8988T (cell line): ENCODE results near the gene SLC2A5.

ENCODE experiments used
- DNase-seq: peaks from one replicate; pipeline ENCODE4 v3.0.0; 2011

The SLC2A5 gene

DNA sequence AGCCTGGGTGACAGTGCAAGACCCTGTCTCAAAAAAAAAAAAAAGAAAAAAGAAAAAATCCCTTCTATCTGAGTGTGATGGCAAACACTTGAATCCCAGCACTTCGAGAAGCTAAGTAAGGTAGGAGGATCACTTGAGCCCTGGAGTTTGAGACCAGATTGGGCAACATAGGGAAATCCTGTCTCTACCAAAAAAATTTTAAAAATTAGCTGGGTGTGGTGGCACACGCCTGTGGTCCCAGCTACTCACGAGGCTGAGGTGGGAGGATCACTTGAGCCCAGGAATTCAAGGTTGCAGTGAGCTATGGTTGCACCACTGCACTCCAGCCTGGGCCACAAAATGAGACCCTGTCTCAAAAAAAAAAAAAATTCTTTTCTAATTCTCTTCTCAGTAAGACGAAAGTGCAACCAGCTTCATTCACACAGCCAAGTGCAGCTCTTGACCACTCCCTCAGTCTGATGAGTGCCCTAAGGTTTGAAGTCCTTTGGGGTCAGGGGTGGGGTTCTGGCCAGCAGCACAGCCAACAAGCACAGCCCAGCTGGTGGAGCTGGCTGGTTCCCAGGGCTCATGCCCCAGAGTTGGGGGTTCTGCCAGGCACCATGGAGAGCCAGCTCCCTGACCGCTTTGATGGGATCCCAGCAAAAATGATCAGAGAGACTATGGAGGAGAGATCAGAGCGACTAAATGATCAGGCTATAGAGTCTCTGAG is 8.0 kb downstream of the SLC2A5 start:
- no peak for DNase-seq

DNA sequence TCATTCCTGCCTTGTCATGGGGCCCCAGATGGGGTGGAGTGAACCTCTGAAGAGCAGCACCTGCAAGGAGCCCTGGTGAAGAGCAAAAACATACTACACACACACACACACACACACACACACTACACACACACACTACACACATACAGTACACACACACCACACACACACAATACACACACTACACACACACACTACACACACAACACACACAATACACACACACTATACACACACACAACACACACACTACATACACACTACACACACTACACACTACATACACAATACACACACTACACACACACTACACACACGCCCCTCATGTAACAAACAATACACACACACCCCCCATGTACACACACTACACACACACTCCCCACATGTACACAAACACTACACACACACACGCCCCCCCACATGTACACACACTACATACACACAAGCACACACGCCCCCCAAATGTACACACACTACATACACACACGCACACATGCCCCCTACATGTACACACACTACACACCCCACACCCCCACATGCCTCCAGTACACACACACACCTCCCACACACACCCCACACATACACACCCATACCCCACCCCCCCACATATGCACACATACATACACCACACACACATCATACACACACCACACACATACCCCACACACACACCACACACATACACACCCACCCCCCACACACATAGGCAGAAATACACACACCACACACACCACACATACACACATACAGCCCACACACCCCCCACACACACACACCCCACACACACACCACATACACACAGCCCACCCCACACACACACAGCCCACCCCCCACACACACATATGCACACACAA is 9.3 kb downstream of the SLC2A5 start:
- DNase-seq, result no peak

GRCh38 chr1:9058465-9058864 is 11.0 kb downstream of the SLC2A5 start:
- DNase-seq, result no peak

GRCh38 chr1:9057851-9058250 is 11.6 kb downstream of the SLC2A5 start:
- no peak for DNase-seq

GRCh38 chr1:9052272-9053049 is 17.0 kb downstream of the SLC2A5 start:
- DNase-seq, result no peak

GRCh38 chr1:9051379-9051778 is 18.1 kb downstream of the SLC2A5 start:
- no peak for DNase-seq

- no peak for DNase-seq
These were observed 18.6 kb downstream of the SLC2A5 start for GRCh38 chr1:9050803-9051202.

- DNase-seq, result no peak
These were observed 20.9 kb downstream of the SLC2A5 start for GRCh38 chr1:9048551-9048950.

DNA sequence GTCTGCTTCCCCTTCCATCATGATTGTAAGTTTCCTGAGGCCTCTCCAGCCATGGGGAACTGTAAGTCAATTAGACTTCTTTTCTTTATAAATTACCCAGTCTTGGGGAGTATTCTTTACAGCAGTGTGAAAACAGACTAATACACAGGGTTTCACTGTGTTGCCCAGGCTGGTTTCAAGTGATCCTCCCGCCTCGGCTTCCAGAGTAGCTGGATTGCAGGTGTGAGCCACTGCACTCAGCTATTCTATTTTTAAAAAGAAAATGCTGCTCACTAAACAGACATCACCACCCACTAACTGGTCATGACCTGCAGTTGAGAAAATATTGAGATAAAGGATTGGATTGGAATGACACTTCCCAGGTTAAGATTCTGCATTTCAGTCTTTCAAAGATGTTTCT is 22.4 kb downstream of the SLC2A5 start:
- DNase-seq, result no peak

DNA sequence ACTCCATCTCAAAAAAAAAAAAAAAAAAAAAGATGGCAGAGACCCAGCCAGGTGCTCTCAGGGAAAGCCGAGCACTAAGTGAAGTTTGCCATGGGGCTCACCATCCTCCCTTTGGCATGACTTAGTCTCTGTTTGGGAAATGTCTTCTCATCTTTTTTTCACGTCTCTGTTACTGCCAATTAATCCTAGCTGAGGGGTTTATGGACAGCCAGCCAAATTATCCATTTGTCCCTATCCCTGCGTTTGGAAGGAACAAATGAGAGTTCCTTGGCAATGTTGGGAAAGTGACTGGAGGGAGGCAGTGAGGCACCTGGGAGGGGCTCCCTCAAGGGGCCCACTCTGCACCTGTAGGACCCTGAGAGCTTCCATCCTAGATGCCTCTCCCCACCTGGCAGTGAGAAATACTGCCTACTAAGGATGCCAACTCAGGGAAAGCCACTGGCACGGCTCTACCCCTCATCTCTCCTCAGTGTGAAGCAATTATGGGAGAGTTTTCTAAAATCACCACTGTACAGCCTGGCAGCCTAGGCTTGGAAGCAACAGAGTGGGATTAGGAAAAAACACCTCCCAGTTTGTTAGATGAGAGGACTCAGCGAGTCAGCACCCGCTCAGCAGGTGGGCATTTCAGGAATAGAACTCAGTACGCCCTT is 23.4 kb downstream of the SLC2A5 start:
- DNase-seq, result no peak

GRCh38 chr1:9044236-9044635 is 25.2 kb downstream of the SLC2A5 start:
- no peak for DNase-seq

GRCh38 chr1:9042272-9042671 is 27.2 kb downstream of the SLC2A5 start:
- DNase-seq, result no peak

- no peak for DNase-seq
These were observed 28.2 kb downstream of the SLC2A5 start for GRCh38 chr1:9041116-9041779.

- no peak for DNase-seq
These were observed 28.8 kb downstream of the SLC2A5 start for GRCh38 chr1:9040659-9041030.

DNA sequence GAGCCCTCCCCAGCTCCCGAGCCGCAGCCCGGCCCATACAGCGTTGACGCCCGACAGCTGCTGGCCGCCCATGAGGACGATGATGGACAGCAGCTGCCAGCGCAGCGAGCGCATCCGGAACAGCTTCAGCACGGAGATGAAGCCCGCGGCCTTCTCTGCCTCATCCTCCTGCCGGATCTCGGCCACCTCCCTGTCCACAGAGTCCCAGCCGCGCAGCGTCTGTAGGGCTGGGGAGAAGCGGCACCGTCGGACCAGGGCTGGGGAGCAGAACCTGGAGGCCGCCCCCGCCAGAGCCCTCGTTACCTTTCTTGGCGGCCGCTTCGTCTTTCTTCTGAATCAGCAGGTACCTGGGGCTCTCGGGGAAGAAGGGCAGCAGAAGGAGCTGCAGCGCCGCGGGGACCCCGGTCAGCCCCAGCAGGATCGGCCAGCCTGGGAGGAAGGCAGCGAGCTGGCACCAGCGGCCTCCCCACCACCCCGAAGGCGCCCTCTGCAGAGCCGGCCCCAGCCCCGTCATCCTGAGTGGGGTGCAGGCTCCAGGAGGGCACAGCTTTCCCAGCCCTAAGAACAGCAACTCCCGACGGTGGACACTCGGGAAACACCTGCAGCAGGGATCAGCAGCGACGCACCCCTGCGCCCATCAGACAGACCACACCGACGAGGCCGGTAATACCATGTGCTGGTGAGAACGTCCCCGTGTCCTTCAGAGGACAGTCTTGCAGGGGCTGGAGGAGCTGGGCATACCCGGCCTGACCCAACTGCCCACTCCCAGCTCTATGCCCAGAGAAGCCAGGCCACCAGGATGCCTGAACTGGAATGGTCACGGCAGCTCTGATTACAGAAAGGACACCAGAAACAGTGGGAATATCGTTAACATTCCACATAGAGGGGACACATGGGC is 29.4 kb downstream of the SLC2A5 start:
- no peak for DNase-seq

GRCh38 chr1:9038881-9039760 is 30.3 kb downstream of the SLC2A5 start:
- DNase-seq, result no peak

DNA sequence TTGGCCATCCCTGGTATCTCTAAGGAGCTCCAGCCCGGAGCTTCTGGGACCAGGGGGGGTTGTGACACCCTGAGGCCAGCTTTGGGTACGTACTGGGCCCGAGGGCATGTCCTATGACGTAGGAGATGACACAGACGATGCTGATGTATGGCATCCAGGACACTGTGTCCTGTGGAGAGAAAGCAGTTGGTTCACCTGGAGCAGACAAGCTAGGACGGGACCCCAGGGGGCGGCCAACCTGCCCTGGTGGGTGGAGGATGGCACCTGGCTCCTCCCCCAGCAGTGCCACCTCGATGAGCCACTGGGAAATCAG is 31.1 kb downstream of the SLC2A5 start:
- no peak for DNase-seq

GRCh38 chr1:9037476-9038337 is 31.7 kb downstream of the SLC2A5 start:
- no peak for DNase-seq

DNA sequence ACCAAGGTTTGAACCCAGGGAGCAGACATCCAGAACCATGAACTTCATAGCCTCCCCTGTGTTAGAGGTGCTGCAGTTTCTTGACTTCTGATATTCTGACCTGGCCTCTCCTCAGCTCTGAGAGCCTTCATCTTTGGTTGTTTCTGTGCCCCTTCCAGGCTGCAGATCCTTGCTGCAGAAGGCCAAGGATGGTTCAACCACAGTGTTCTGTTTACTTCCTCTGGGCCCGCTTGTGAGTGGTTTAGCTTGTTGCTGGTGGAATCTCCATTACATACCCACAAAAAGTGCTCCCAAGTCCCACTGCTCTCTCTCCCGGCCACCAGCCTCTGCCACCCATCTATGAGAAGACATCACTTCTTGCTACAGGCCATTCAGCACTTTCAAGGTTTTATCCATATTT is 34.2 kb downstream of the SLC2A5 start:
- no peak for DNase-seq

DNA sequence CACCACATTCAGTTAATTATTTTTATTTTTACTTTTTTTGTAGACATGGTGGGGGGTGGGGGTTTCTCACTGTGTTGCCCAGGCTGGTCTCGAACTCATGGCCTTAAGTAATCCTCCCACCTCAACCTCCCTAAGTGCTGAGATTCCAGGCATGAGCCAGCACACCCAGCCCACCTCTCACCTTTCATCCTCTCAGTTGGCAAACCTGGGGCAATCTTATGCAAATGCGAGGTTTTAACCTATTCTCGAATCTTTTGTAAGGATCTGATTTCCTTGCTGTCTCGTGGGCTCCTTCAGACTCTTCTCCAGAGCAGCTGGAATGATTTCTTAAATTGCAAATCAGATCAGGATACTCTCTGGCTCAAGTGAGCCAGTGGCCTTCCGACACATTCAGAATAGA is 36.1 kb downstream of the SLC2A5 start:
- no peak for DNase-seq
